ENCODE data around the gene ABHD4.
A peak's percentile ranks its signal among the peaks of the same experiment; 100 is the strongest.
"Not testable (repeated sequence)": the region's sequence is repeated elsewhere in the genome, so short reads cannot be mapped to it uniquely, and the experiment has no call there.

Gene ABHD4

GRCh38 chr14:22564463-22564862 lies 33.6 kb upstream of the ABHD4 start:
- H3K9ac ChIP-seq (ENCODE audit: low read length) = no peak overlapping the region
- no peaks in the 10 kb centered on the region for H3K27me3 ChIP-seq (ENCODE audit: low read depth, low read length)
- H3K9me3 ChIP-seq (ENCODE audit: insufficient read depth, low read length) = no peaks in the 10 kb centered on the region
- TF ChIP-seq EZH2phosphoT487 (IDR thresholded peaks at IDR 0.05; ENCODE audit: low read depth) (no peak), CTCF (IDR thresholded peaks at IDR 0.05; ENCODE audit: low read depth, low read length) (no peak)
- H2AFZ ChIP-seq (ENCODE audit: low read depth, low read length) = no peak overlapping the region
- H3K79me2 ChIP-seq (ENCODE audit: low read length) = peaks cover 30% of the 10 kb centered on the region
- no peak overlapping the region for H3K4me2 ChIP-seq (ENCODE audit: low read length)
- no peak overlapping the region for H3K4me3 ChIP-seq (ENCODE audit: low read length)
- peaks cover 5% of the 10 kb centered on the region; the same call in 1 of the 2 replicates for H4K20me1 ChIP-seq (ENCODE audit: insufficient read depth, low read length)
- H3K36me3 ChIP-seq (replicated peaks; ENCODE audit: low read depth, low read length) = peaks cover 41% of the 10 kb centered on the region
- no peak overlapping the region for H3K27ac ChIP-seq (ENCODE audit: low read length)
- H3K4me1 ChIP-seq (ENCODE audit: low read length) = peaks cover 26% of the 10 kb centered on the region

DNA sequence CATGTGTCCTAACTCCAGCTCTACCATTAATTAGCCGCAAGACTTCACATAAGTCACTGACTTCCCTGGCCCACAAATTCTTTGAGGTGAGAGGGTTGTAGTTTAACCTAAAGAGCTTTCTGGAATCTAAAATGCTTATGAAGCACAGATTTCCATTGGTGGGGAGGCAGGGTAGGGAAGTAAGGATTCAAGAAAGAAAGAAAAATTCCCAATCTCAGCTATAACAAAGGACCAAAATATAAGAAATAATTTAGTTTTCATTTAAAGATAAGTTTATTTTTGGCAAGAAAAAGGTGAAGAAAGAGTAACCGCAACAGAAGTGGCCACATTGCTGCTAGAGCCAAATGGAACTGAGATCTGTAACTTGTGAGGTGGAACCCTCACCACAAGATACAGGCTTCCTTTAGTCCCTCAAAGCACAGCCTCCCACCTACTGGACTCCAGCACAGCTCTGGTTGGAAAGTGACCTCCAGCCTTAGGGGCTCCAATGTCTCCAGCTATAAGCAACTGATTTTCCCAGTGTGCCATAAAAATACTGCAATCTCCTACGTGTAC lies 32.6 kb upstream of the ABHD4 start:
- Histone ChIP-seq H3K79me2 (ENCODE audit: low read length) (peaks cover 34% of the 10 kb centered on the region), H4K20me1 (ENCODE audit: insufficient read depth, low read length) (peaks cover 5% of the 10 kb centered on the region; the same call in 1 of the 2 replicates), H3K27me3 (ENCODE audit: low read depth, low read length) (no peaks in the 10 kb centered on the region), H3K9ac (ENCODE audit: low read length) (no peak overlapping the region), H3K4me3 (ENCODE audit: low read length) (no peak overlapping the region), H3K9me3 (ENCODE audit: insufficient read depth, low read length) (no peaks in the 10 kb centered on the region), H3K27ac (ENCODE audit: low read length) (no peak overlapping the region; the same call in 1 of the 2 replicates), H3K4me1 (ENCODE audit: low read length) (peaks cover 32% of the 10 kb centered on the region), H3K4me2 (ENCODE audit: low read length) (peak overlapping the region; percentile 37), H2AFZ (ENCODE audit: low read depth, low read length) (no peak overlapping the region), H3K36me3 (replicated peaks; ENCODE audit: low read depth, low read length) (peaks cover 41% of the 10 kb centered on the region)
- TF ChIP-seq CTCF (IDR thresholded peaks at IDR 0.05; ENCODE audit: low read depth, low read length) (no peak), EZH2phosphoT487 (IDR thresholded peaks at IDR 0.05; ENCODE audit: low read depth) (no peak)

- H3K4me3 ChIP-seq (ENCODE audit: low read length); H3K4me2 ChIP-seq (ENCODE audit: low read length); H3K27me3 ChIP-seq (ENCODE audit: low read depth, low read length); H3K9ac ChIP-seq (ENCODE audit: low read length); H3K9me3 ChIP-seq (ENCODE audit: insufficient read depth, low read length); H3K27ac ChIP-seq (ENCODE audit: low read length); H4K20me1 ChIP-seq (ENCODE audit: insufficient read depth, low read length); H2AFZ ChIP-seq (ENCODE audit: low read depth, low read length): not testable (repeated sequence)
- H3K4me1 ChIP-seq (ENCODE audit: low read length) = peaks cover 35% of the 10 kb centered on the region
- peaks cover 34% of the 10 kb centered on the region for H3K79me2 ChIP-seq (ENCODE audit: low read length)
- peaks cover 41% of the 10 kb centered on the region for H3K36me3 ChIP-seq (replicated peaks; ENCODE audit: low read depth, low read length)
Observed at GRCh38 chr14:22566266-22566665, 31.8 kb upstream of the ABHD4 start.

GRCh38 chr14:22566845-22567244 lies 31.3 kb upstream of the ABHD4 start:
- Histone ChIP-seq H3K27ac (ENCODE audit: low read length) (no peak overlapping the region), H3K9me3 (ENCODE audit: insufficient read depth, low read length) (no peaks in the 10 kb centered on the region), H3K79me2 (ENCODE audit: low read length) (peaks cover 34% of the 10 kb centered on the region), H3K9ac (ENCODE audit: low read length) (no peak overlapping the region), H3K27me3 (ENCODE audit: low read depth, low read length) (no peaks in the 10 kb centered on the region), H4K20me1 (ENCODE audit: insufficient read depth, low read length) (peaks cover 5% of the 10 kb centered on the region; the same call in 1 of the 2 replicates), H3K4me2 (ENCODE audit: low read length) (no peak overlapping the region), H3K4me3 (ENCODE audit: low read length) (no peak overlapping the region), H2AFZ (ENCODE audit: low read depth, low read length) (no peak overlapping the region), H3K4me1 (ENCODE audit: low read length) (peaks cover 35% of the 10 kb centered on the region), H3K36me3 (replicated peaks; ENCODE audit: low read depth, low read length) (peaks cover 41% of the 10 kb centered on the region)
- TF ChIP-seq EZH2phosphoT487 (IDR thresholded peaks at IDR 0.05; ENCODE audit: low read depth) (no peak), CTCF (IDR thresholded peaks at IDR 0.05; ENCODE audit: low read depth, low read length) (no peak)

Measured in OCI-LY3 (cell line).